CD4-positive, alpha-beta T cell treated with Interleukin-4 for 4 hours (primary cell): Measurements from ENCODE around the gene ZNF14.
"Not testable (repeated sequence)": the region's sequence is repeated elsewhere in the genome, so short reads cannot be mapped to it uniquely, and the experiment has no call there.

ENCODE experiments used
- DNase-seq: peaks from one replicate; pipeline ENCODE4 v3.0.0-alpha.2; 2020

ZNF14 gene

GRCh38 chr19:19746286-19747213, 13.6 kb upstream of the ZNF14 start:
- DNase-seq = no peak

- DNase-seq = no peak
Observed at GRCh38 chr19:19745496-19746285, 12.8 kb upstream of the ZNF14 start.

GRCh38 chr19:19744641-19745040, 11.7 kb upstream of the ZNF14 start:
- no peak for DNase-seq

- DNase-seq = not testable (repeated sequence)
Observed at GRCh38 chr19:19743921-19744320, 11.0 kb upstream of the ZNF14 start.

GRCh38 chr19:19743176-19743575, 10.3 kb upstream of the ZNF14 start:
- no peak for DNase-seq

GRCh38 chr19:19742773-19743172, 9.9 kb upstream of the ZNF14 start:
- no peak for DNase-seq

GRCh38 chr19:19741184-19741583, 8.3 kb upstream of the ZNF14 start:
- DNase-seq = no peak

- DNase-seq = no peak
Observed at GRCh38 chr19:19740755-19741154, 7.8 kb upstream of the ZNF14 start.

- no peak for DNase-seq
Observed at GRCh38 chr19:19738564-19738963, 5.7 kb upstream of the ZNF14 start.

GRCh38 chr19:19737559-19738332, 4.8 kb upstream of the ZNF14 start:
- DNase-seq = no peak

- DNase-seq = no peak
Observed at GRCh38 chr19:19721896-19722295, 11.0 kb downstream of the ZNF14 start.

GRCh38 chr19:19719798-19720197, 13.1 kb downstream of the ZNF14 start:
- DNase-seq = no peak

GRCh38 chr19:19711934-19712828, 20.7 kb downstream of the ZNF14 start:
- no peak for DNase-seq

- no peak for DNase-seq
Observed at GRCh38 chr19:19711306-19711933, 21.5 kb downstream of the ZNF14 start.

GRCh38 chr19:19710506-19710905, 22.4 kb downstream of the ZNF14 start:
- DNase-seq = no peak

- no peak for DNase-seq
Observed at GRCh38 chr19:19704836-19705235, 28.1 kb downstream of the ZNF14 start.

GRCh38 chr19:19700493-19700892, 32.4 kb downstream of the ZNF14 start:
- not testable (repeated sequence) for DNase-seq

- no peak for DNase-seq
Observed at GRCh38 chr19:19697589-19697988, 35.3 kb downstream of the ZNF14 start.

GRCh38 chr19:19696386-19696785, 36.5 kb downstream of the ZNF14 start:
- no peak for DNase-seq

- DNase-seq = no peak
Observed at GRCh38 chr19:19691683-19692082, 41.2 kb downstream of the ZNF14 start.

GRCh38 chr19:19689023-19689422, 43.9 kb downstream of the ZNF14 start:
- not testable (repeated sequence) for DNase-seq

- DNase-seq = no peak
Observed at GRCh38 chr19:19687090-19687489, 45.8 kb downstream of the ZNF14 start.
